Fibroblast of lung (primary cell): ENCODE data around the gene PPM1G. TPM values are rescaled to one million over a fixed set of nuclear protein-coding genes. Genes with fewer than 3 reads are reported as not detected.

Experiments
- DNase-seq, 2 donors: peaks; one replicate each; pipeline versions ENCODE4 v3.0.0 to v3.0.0-alpha.2; 2010; ENCODE audit warnings: low read depth in 2 of 2
- H2AFZ ChIP-seq: 2 replicates; pipeline ENCODE4 v1.5.1; 2012; ENCODE audit warnings: low read length, control low read depth, inconsistent platforms
- H3K27ac ChIP-seq: 2 replicates; pipeline ENCODE4 v1.5.1; 2011; ENCODE audit warnings: low read length, control low read depth; ENCODE audit not compliant: insufficient read depth
- H3K27me3 ChIP-seq: 2 replicates; pipeline ENCODE4 v1.5.1; 2011; ENCODE audit warnings: mild to moderate bottlenecking, low read length; ENCODE audit not compliant: control insufficient read depth, insufficient read depth
- H3K36me3 ChIP-seq: 2 replicates; pipeline ENCODE4 v1.5.1; 2011; ENCODE audit warnings: low read length; ENCODE audit not compliant: control insufficient read depth, insufficient read depth
- H3K4me1 ChIP-seq: 2 replicates; pipeline ENCODE4 v1.5.1; 2011; ENCODE audit warnings: low read length; ENCODE audit not compliant: control insufficient read depth, insufficient read depth; ENCODE audit errors: extremely low read depth
- H3K4me2 ChIP-seq: 2 replicates; pipeline ENCODE4 v1.5.1; 2011; ENCODE audit warnings: low read length, control low read depth; ENCODE audit not compliant: insufficient read depth; ENCODE audit errors: extremely low read depth
- H3K4me3 ChIP-seq, 4 experiments: fragments of 200-600 bp in 1 of 4; sonication (generic) in 1 of 4; replicated peaks in 1 of 4; 2 replicates each; pipeline ENCODE4 v1.5.1; 2011 to 2016; ENCODE audit warnings: low read length in 4 of 4, low read depth in 3 of 4, mild to moderate bottlenecking in 3 of 4, control low read depth in 2 of 4, inconsistent platforms in 1 of 4, mixed read lengths in 1 of 4; ENCODE audit not compliant: insufficient read depth in 1 of 4; ENCODE audit errors: control extremely low read depth in 1 of 4
- H3K79me2 ChIP-seq: 2 replicates; pipeline ENCODE4 v1.5.1; 2012; ENCODE audit warnings: mild to moderate bottlenecking, low read length, inconsistent platforms; ENCODE audit not compliant: control insufficient read depth, insufficient read depth
- H3K9ac ChIP-seq: 2 replicates; pipeline ENCODE4 v1.5.1; 2011; ENCODE audit warnings: mild to moderate bottlenecking, low read length, control low read depth; ENCODE audit not compliant: insufficient read depth
- H3K9me3 ChIP-seq: 2 replicates; pipeline ENCODE4 v1.5.1; 2012; ENCODE audit warnings: low read depth, low read length; ENCODE audit not compliant: control insufficient read depth, insufficient read depth
- H4K20me1 ChIP-seq: 2 replicates; pipeline ENCODE4 v1.5.1; 2011; ENCODE audit warnings: low read length; ENCODE audit not compliant: control insufficient read depth, insufficient read depth; ENCODE audit errors: extremely low read depth
- EZH2 ChIP-seq: IDR thresholded peaks from 2 replicates; pipeline ENCODE4 v1.5.1; 2012; ENCODE audit warnings: low read length, control low read depth, mild to moderate bottlenecking; ENCODE audit errors: missing control alignments
- polyA plus RNA-seq, 2 donors: library from polyadenylated mRNA; depleted of rRNA in 1 of 2; stranded (reverse) in 1 of 2; unstranded in 1 of 2; fragments of >200 nt; gene quantifications; 2 replicates each; pipeline ENCODE4 v1.2.1, GENCODE V29; 2011 to 2012; ENCODE audit warnings: missing spikeins in 1 of 2
- total RNA-seq: library from RNA; depleted of rRNA; stranded (reverse); fragments of >200 nt; gene quantifications from 2 replicates; pipeline ENCODE4 v1.2.1, GENCODE V29; 2014
- TF ChIP-seq, protein P1 (sequence below), 2 donors: IDR thresholded peaks in 1 of 2; conservative IDR thresholded peaks in 1 of 2; 1 replicate in 1 of 2; 2 replicates in 1 of 2; pipeline ENCODE4 v1.5.1; 2011 to 2012; ENCODE audit warnings: low read length in 2 of 2, control low read depth in 1 of 2, inconsistent platforms in 1 of 2, low read depth in 1 of 2, mild to moderate bottlenecking in 1 of 2

Gene PPM1G
- total and polyA plus RNA-seq, 2 donors (not counting 1 experiment from before 2014, with no cell fraction given), result 54.7 to 67.0 TPM

DNA sequence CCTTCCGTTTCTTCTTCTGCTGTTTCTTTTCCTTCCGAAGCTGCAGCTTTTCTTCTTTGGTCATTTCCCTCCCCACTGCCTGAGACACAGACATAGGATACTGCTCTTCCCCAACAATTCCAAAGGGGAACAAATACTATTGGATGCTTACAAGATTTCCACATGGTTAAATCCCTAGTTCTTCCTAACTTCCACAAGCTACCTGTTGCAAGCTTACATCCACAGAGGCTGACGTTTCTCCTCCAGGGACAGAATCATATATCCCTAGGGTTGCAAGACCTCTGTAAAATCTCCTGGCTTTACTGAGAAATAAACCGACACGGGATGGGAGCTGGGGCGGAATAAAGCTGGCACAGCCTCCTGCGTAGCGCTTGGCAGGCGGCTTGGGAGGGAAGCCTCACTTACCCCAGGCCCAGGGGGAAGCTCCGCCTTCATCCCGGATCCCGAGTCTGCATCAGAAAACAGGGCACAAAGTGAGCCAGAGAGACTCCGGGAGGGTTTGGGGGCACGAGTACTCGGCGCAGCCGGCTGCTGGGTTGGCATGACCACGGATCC lies 39.8 kb downstream of the PPM1G start:
- Histone ChIP-seq H2AFZ (peak overlapping the region; percentile 95), H3K4me3 (peak overlapping the region; percentile 96 to 99 (median 97)), H3K79me2 (peaks cover 51% of the 10 kb centered on the region), H3K36me3 (peaks cover 30% of the 10 kb centered on the region), H3K27ac (peak overlapping the region; percentile 95), H3K27me3 (no peaks in the 10 kb centered on the region), H3K4me1 (peaks cover 14% of the 10 kb centered on the region), H3K9me3 (no peaks in the 10 kb centered on the region), H3K4me2 (peak overlapping the region; percentile 100), H3K9ac (peak overlapping the region; percentile 96), H4K20me1 (no peaks in the 10 kb centered on the region)
- TF ChIP-seq, protein P1, sequence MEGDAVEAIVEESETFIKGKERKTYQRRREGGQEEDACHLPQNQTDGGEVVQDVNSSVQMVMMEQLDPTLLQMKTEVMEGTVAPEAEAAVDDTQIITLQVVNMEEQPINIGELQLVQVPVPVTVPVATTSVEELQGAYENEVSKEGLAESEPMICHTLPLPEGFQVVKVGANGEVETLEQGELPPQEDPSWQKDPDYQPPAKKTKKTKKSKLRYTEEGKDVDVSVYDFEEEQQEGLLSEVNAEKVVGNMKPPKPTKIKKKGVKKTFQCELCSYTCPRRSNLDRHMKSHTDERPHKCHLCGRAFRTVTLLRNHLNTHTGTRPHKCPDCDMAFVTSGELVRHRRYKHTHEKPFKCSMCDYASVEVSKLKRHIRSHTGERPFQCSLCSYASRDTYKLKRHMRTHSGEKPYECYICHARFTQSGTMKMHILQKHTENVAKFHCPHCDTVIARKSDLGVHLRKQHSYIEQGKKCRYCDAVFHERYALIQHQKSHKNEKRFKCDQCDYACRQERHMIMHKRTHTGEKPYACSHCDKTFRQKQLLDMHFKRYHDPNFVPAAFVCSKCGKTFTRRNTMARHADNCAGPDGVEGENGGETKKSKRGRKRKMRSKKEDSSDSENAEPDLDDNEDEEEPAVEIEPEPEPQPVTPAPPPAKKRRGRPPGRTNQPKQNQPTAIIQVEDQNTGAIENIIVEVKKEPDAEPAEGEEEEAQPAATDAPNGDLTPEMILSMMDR (conservative IDR thresholded peaks at IDR 0.05 in 1 of 2, IDR thresholded peaks at IDR 0.05 in 1 of 2; ENCODE audit: low read depth in 1 of 2, low read length in 2 of 2), result no peak
- TF ChIP-seq EZH2, result no peak
- peak; percentile 54 to 62 for DNase-seq

DNA sequence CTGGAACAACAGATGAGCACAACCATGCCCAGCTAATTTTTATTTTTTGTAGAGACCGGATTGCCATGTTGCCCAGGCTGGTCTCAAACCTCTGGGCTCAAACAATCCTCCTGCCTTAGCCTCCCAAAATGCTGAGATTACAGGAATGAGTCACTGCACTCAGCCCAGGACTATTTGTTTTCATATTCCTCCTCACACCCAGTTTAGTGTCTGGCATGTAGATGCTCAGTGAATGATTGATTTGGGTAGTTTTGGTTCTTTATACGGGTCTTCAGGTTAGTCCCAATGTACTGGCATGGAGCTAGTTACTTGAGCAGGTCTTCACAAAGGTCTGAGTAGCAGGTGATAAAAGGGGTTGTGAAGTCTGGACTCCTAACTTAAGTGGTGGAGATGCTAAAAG lies 45.5 kb downstream of the PPM1G start:
- Histone ChIP-seq H3K9me3 (no peaks in the 10 kb centered on the region), H3K9ac (no peak overlapping the region), H3K79me2 (peaks cover 10% of the 10 kb centered on the region), H2AFZ (no peak overlapping the region), H3K4me2 (no peak overlapping the region), H3K27ac (no peak overlapping the region), H3K36me3 (peaks cover 24% of the 10 kb centered on the region), H3K4me3 (no peak overlapping the region), H4K20me1 (no peaks in the 10 kb centered on the region), H3K4me1 (peaks cover 4% of the 10 kb centered on the region), H3K27me3 (no peaks in the 10 kb centered on the region)
- TF ChIP-seq, protein P1 (conservative IDR thresholded peaks at IDR 0.05 in 1 of 2, IDR thresholded peaks at IDR 0.05 in 1 of 2; ENCODE audit: low read depth in 1 of 2, low read length in 2 of 2), result no peak
- no peak for TF ChIP-seq EZH2
- no peak for DNase-seq

DNA sequence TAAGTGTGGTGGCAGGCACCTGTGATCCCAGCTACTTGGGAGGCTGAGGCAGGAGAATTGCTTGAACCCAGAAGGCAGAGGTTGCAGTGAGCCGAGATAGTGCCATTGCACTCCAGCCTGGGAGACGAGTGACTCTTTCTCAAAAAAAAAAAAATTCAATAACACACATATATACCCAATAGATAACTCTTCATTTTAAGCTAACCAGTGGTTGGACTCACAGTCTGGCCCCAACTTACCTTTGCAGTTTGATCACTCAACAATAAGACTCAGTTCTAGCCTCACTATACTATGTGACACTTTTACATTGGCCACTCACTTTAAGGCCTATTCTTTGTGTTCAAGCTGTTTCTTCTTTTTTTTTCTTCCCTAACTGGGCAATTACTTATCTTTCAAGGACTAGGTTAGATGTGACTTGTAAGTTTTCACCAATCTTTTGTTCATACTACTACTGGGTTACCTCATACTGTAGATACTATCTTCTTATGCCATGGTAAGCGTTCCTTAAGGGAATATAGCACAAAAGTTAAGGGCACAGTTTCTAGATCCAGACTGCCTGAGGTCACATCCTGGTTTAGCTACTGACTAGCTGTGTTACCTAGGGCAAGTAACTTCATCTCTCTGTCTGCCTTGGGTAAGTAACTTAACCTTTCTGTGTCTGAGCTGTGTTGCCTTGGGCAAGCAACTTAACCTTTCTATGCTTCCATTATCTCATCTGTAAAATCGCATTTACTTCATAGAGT lies 46.5 kb downstream of the PPM1G start:
- Histone ChIP-seq H3K4me2 (no peak overlapping the region), H3K4me3 (no peak overlapping the region), H2AFZ (no peak overlapping the region), H3K9me3 (no peaks in the 10 kb centered on the region), H3K27me3 (no peaks in the 10 kb centered on the region), H3K79me2 (peaks cover 9% of the 10 kb centered on the region), H3K9ac (no peak overlapping the region), H3K4me1 (peaks cover under 1% of the 10 kb centered on the region), H3K36me3 (peaks cover 18% of the 10 kb centered on the region), H3K27ac (no peak overlapping the region), H4K20me1 (no peaks in the 10 kb centered on the region)
- no peak for TF ChIP-seq EZH2
- TF ChIP-seq, protein P1 (conservative IDR thresholded peaks at IDR 0.05 in 1 of 2, IDR thresholded peaks at IDR 0.05 in 1 of 2; ENCODE audit: low read depth in 1 of 2, low read length in 2 of 2), result no peak
- DNase-seq, result no peak
